Ascending aorta (tissue), 2 donors: Measurements from ENCODE around the gene SLC43A1. TPM values are rescaled to one million over a fixed set of nuclear protein-coding genes. Genes with fewer than 3 reads are reported as not detected.

Experiments
- DNase-seq, 2 donors: peaks; one replicate each; pipeline ENCODE4 v3.0.0-alpha.2; 2019; ENCODE audit warnings: low spot score in 2 of 2
- H3K27ac ChIP-seq, 2 donors: fragments of 200-600 bp; sonication (generic); one replicate each; pipeline ENCODE4 v1.5.1; 2016 to 2017; ENCODE audit warnings: mild to moderate bottlenecking in 1 of 2
- H3K27me3 ChIP-seq: fragments of 200-600 bp; sonication (generic); one replicate; pipeline ENCODE4 v1.5.1; 2017
- H3K36me3 ChIP-seq, 2 donors: fragments of 200-600 bp; sonication (generic); one replicate each; pipeline ENCODE4 v1.5.1; 2016
- H3K4me1 ChIP-seq, 2 donors: fragments of 200-600 bp; sonication (generic); one replicate each; pipeline ENCODE4 v1.5.1; 2016 to 2017; ENCODE audit warnings: mild to moderate bottlenecking in 1 of 2
- H3K4me3 ChIP-seq, 2 donors: fragments of 200-600 bp; sonication (generic); one replicate each; pipeline ENCODE4 v1.5.1; 2016 to 2017; ENCODE audit warnings: mild to moderate bottlenecking in 1 of 2
- H3K9me3 ChIP-seq, 2 donors: fragments of 200-600 bp; sonication (generic); one replicate each; pipeline ENCODE4 v1.5.1; 2016
- CTCF ChIP-seq, 3 experiments: fragments of 200-600 bp in 2 of 3; fragments of 450-650 bp in 1 of 3; sonication (generic) in 2 of 3; IDR thresholded peaks; one replicate each; pipeline ENCODE4 v1.5.1; 2016 to 2019; ENCODE audit warnings: antibody characterized with exemption in 3 of 3, mild to moderate bottlenecking in 1 of 3, moderate library complexity in 1 of 3
- intact Hi-C: fragments of 100-400 bp; cut with DNase I; formaldehyde crosslinking; loops from one replicate; pipeline ENCODE4 v1.15.1; 2023
- total RNA-seq: library from RNA; depleted of rRNA; stranded (reverse); fragments of >200 nt; gene quantifications from one replicate; pipeline ENCODE4 v1.1.0, GENCODE V29; 2016

SLC43A1 gene
- total RNA-seq, 1 donor from 2014 or later: 18.4 TPM

GRCh38 chr11:57436031-57436430 is 79.5 kb downstream of the SLC43A1 start:
- no peak overlapping the region for H3K27ac ChIP-seq
- DNase-seq: no peak
- H3K4me1 ChIP-seq: peaks cover 0 to 4% of the 10 kb centered on the region in 2 donors
- H3K9me3 ChIP-seq: no peaks in the 10 kb centered on the region
- no peak for TF ChIP-seq CTCF (IDR thresholded peaks at IDR 0.05)
- H3K36me3 ChIP-seq: no peaks in the 10 kb centered on the region
- intact Hi-C loops: no loop called here
- H3K27me3 ChIP-seq: no peaks in the 10 kb centered on the region
- no peak overlapping the region for H3K4me3 ChIP-seq

- peak in 1 of 2 donors; percentile 69 for DNase-seq
- Histone ChIP-seq H3K4me3 (no peak overlapping the region), H3K9me3 (no peaks in the 10 kb centered on the region), H3K27ac (no peak overlapping the region), H3K27me3 (no peaks in the 10 kb centered on the region), H3K36me3 (no peaks in the 10 kb centered on the region), H3K4me1 (peaks cover 0 to 4% of the 10 kb centered on the region in 2 donors)
- intact Hi-C loops: loop anchor here (2.0 kb wide), 1 partner anchor 22 kb away; no protein-coding TSS in a partner anchor
- no peak for TF ChIP-seq CTCF (IDR thresholded peaks at IDR 0.05)
These were observed 80.6 kb downstream of the SLC43A1 start for GRCh38 chr11:57434640-57435546.

Other genes starting within 250 kb of the SLC43A1 start
- gene TNKS1BP1, start 190.8 kb downstream of the SLC43A1 start, total RNA-seq: 131 TPM
- gene SSRP1, start 179.8 kb downstream of the SLC43A1 start, total RNA-seq: 110 TPM
- not detected for gene P2RX3, start 177.3 kb downstream of the SLC43A1 start, total RNA-seq
- not detected for gene PRG3, start 134.6 kb downstream of the SLC43A1 start, total RNA-seq
- gene PRG2, start 125.1 kb downstream of the SLC43A1 start, total RNA-seq: not detected
- 211 TPM for gene SLC43A3, start 88.6 kb downstream of the SLC43A1 start, total RNA-seq
- gene RTN4RL2, start 55.2 kb downstream of the SLC43A1 start, total RNA-seq: 0.64 TPM
- gene TIMM10, start 15.1 kb upstream of the SLC43A1 start, total RNA-seq: not detected
- not detected for gene SMTNL1, start 21.9 kb upstream of the SLC43A1 start, total RNA-seq
- 44.9 TPM for gene UBE2L6, start 52.0 kb upstream of the SLC43A1 start, total RNA-seq
- gene SERPING1, start 82.0 kb upstream of the SLC43A1 start, total RNA-seq: 607 TPM
- not detected for gene YPEL4, start 134.2 kb upstream of the SLC43A1 start, total RNA-seq
- gene CLP1, start 142.1 kb upstream of the SLC43A1 start, total RNA-seq: 1.2 TPM
- gene ZDHHC5, start 152.4 kb upstream of the SLC43A1 start, total RNA-seq: 26.2 TPM
- 35.2 TPM for gene MED19, start 196.5 kb upstream of the SLC43A1 start, total RNA-seq
- 65.3 TPM for gene TMX2, start 196.9 kb upstream of the SLC43A1 start, total RNA-seq
- gene SELENOH, start 225.8 kb upstream of the SLC43A1 start, total RNA-seq: 113 TPM
- not detected for gene BTBD18, start 236.1 kb upstream of the SLC43A1 start, total RNA-seq
- gene CTNND1, start 246.1 kb upstream of the SLC43A1 start, total RNA-seq: 69.5 TPM